NCI-H748 (cell line): ENCODE data around the gene MRPL34.

Experiments
- DNase-seq: peaks from one replicate; lab custom pipeline; 2025; ENCODE audit not compliant: unreplicated experiment; lab: John Stamatoyannopoulos, UW

MRPL34 gene

GRCh38 chr19:17327654-17328516 lies 22.2 kb downstream of the MRPL34 start:
- peak; percentile 1 for DNase-seq

GRCh38 chr19:17328517-17329365 lies 23.1 kb downstream of the MRPL34 start:
- DNase-seq = no peak

DNA sequence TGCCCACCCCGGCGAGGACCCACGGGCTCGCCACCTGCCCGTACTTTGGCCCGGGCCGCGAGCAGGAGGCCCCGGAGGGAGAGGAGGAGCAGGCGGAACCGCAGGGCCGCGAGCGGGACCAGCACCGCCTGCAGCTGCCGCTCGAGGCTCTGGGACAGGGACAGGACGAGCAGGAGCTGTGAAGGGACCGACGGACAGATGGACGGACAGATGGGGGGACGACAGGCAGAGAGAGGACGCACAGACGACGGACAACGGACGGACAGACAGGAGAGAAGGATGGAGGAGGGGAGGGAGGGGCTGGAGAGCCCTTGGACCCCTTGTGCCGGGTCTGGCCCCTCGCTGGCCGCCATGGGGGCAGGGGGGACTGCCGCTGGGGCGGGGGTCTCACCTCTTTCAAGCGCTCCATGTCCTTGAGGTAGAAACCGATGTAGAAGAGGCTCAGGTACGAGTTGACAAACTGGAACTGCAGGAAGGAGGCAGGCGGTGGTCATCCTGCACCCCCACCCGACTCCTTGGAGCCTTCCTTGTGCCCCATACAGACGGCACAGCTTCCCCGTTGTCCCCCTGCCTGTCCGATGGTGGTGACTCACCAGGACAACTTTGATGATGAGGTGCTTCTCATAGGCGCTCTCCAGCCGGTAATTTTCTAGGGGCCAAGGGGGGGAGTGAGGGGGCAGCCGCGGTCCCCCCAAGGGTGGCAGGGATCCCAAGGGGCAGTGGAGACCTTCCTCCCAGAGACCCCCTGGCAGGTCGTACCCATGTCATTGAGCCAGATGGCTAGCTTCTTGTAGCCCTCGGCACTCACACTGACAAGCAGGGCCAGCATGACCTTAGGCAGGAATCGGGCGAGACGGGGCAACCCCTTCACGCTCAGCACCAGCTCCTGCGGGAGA lies 23.9 kb downstream of the MRPL34 start:
- no peak for DNase-seq

DNA sequence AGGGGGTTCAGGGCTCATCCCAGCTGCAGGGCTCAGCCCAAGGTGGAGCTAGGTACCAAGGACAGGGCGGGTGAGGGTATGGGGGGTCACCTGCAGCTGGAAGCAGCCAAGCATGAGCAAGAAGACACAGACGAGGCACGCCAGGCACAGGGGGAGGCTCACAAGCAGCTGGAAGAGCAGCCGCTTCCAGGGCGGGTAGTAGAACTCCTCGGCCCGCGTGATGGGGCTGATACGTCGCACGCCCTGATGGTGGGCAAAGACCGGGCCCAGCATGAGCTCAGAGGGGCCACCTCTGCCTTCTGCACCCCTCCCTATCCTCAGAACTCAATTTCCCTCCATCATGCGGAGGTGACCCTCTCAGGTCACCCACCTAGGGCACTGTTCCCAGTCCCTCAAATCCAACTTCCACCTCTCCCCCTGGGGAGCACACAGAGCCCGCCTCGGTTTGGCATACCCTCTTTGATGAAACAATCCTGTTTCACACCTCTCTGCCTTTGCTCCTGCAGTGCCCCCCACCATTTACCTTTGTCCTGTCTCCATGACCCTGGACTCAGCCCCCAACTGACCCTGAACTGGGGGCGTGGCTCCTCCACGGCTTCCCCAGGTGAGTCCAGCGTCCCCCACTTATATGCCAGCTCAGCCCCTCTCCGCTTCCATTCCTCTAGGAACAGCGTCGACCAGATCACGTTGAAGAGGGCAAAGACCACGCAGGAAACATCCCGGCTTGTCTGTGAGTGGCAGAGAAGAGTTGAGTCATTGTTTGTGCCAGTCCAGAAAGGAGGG lies 24.8 kb downstream of the MRPL34 start:
- DNase-seq = no peak

- DNase-seq = peak; percentile 18
Measured at GRCh38 chr19:17331045-17331558, 25.4 kb downstream of the MRPL34 start.

DNA sequence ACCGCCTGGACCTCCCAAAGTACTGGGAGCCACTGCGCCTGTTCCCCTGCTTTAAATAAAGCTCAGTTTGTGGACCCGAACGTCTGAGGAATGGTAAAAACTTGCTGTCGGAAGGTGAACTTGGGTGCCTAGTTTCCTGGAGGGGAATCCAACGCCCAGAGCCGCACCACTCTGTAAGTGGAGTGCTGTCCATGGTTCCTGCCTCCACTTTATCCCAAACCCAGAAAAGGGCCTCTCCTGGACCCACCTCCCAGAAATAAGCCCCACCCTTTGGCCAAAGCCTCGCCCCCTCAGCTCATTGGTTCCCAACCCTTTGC lies 26.6 kb downstream of the MRPL34 start:
- DNase-seq = no peak

DNA sequence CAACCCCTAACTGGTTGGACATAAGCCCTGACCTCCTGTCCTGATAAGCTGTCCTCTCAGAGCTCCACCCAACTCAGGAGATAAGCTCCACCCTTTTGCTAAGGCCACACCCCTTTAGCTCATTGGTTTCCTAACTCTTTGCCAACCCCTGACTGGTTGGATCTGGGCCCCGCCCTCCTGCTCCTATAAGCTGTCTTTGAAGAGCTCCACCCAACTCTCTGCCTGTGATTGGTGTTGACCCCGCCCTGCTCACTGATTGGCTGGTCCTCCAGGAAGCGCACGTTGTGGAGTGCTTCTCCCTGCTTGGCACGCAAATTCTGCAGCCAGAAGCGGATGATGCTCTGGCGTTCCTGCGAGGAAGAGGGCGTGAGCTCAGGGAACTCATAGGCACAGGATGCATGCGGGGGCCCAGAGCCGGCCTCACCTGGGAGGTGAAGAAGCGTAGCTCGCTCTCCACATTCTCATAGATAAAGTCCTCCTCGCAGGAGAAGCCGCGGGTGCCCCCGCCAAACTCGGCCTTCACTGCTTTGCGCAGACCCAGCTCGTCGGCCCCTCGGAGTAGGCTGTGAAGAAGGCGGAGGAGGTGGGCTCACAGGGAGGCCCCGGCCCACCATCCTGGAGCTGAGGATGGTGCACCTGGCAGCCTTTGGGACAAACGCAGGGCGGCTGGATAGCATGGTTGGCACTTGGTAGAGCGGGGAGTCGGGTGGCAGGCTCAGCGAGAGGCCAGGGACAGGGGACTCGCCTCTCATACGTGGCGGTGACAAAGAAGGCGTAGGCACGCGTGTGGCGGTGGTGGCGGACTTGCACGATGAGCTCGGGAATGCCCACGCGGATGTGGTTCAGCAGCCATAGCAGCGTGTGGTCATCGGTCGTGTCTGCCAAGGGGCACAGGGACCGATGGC lies 27.3 kb downstream of the MRPL34 start:
- peak; percentile 70 for DNase-seq

- no peak for DNase-seq
Measured at GRCh38 chr19:17333611-17334413, 28.1 kb downstream of the MRPL34 start.

DNA sequence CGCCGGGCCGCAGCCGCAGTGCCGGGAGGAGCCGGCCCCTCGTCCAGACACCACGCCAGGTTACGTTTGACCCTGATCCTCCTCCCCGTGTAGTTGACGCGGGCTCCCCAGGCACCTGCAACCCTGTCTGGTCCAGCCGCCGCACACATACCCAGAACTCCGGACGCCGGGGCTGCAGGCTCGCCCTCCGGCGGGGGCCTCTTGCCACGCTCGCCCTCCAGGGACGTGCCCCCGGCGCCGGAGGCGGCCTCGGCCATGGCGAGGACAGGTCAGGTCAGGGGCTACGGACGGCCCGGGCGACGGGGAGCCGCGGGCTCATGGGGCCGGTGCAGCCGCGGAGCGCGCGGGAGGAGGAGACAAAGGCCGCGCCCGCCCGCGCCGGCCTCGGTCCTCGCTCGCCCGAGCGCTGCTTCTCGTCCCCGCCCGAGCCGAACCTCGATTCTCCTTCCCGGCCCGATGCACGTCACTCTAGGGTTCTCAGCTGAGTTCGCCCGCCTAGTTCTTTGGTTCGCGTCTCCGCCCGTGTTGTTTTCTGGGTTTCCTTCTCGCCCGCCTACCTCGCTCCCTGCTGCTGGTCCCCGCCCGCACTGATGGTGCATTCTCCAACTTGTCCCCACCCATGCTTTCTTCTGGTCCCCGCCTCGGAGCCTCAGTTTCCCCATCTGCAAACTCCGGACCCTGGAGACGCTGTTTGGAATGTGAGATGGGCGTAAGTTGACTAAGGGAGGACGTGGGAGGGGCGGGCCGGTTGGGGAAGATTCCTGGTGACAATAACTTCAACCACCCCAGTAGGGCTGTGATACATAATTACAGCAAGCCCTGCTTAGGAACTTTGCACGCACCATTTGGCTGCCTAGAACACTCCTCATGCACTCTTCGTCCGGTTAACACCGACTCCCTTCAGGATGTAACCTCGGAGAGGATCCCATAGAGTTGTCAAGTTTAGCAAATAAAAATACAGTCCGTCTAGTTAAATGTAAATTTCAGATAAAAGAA lies 29.0 kb downstream of the MRPL34 start, which contains the start of gene ANO8:
Gene ANO8 (minus strand): TSS at position 442 of the 996 bp plus-strand sequence. CDS start 185 bp downstream, at position 257.
- peak; percentile 95 for DNase-seq

DNA sequence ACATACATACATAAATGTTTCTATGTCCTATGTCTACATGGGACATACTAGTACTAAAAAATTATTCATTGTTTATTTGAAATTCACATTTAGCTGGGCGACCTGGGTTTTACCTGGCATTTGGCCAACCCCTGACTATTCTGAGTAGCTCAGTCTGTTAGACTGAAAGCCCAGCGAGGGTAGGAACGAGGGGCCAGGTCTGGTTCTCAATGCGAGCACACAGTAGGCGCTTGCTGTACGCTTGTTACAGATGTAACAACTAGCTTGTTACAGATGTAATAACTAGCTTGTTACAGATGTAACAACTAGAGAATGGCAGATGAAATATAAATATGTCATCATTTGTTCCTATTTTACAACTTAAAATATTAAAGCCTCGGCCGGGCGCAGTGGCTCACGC lies 29.9 kb downstream of the MRPL34 start:
- no peak for DNase-seq

- DNase-seq = peak; percentile 98
Measured at GRCh38 chr19:17336872-17337674, 31.4 kb downstream of the MRPL34 start, which contains the start of gene GTPBP3. GTPBP3 (plus strand) TSS chr19:17337553; CDS start chr19:17337612, 59 bp downstream.

DNA sequence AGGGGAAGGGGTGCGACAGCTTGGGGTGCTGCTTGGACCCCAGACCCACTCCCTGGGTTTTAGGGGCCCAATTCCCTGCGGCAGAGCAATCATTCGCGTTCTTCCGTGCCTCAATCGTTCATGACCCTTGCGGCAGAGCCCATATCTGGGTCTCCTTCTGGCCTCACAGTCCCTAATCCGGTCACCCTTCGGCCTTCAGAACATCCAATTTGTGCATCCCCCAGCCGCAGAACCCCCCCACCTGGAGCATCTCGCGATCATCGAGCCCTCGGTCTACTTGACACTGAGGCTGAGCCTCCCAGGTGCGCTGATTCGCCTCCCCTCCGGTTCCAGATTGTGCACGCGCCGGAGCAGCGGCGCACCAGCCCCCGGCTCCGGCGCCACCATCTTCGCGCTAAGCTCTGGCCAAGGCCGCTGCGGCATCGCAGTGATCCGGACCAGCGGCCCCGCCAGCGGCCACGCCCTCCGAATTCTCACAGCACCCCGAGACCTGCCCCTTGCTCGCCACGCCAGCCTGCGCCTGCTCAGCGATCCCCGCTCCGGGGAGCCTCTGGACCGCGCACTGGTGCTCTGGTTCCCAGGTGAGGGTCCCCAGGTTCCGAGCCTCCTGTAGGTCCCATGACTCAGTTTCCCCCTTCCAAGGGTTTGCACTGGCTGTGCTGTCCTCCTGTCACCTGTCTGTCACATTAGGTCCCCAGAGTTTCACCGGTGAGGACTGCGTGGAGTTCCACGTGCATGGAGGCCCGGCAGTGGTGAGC lies 32.2 kb downstream of the MRPL34 start:
- peak; percentile 41 for DNase-seq

DNA sequence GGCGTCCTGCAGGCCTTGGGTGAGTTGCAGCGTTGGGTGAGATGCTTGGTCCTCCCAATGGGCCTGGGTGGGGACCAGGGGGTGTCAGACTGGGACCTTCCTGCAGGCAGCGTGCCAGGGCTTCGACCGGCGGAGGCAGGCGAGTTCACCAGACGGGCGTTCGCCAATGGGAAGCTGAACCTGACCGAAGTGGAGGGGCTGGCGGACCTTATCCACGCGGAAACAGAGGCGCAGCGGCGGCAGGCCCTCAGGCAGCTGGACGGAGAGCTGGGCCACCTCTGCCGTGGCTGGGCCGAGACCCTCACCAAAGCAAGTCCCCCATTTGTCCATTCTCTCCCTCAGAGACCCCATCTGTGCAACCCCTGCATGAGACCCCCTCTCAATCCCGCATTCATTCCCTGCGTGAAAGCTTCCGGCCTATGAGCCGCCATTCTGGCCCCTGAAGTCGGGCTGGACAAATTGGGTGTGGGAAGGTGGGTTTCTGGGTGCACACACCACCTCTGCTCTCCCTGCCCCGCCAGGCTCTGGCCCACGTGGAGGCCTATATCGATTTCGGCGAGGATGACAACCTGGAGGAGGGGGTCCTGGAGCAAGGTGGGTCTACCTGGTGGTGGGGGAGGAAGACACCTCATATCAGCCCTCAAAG lies 32.9 kb downstream of the MRPL34 start:
- DNase-seq = no peak

DNA sequence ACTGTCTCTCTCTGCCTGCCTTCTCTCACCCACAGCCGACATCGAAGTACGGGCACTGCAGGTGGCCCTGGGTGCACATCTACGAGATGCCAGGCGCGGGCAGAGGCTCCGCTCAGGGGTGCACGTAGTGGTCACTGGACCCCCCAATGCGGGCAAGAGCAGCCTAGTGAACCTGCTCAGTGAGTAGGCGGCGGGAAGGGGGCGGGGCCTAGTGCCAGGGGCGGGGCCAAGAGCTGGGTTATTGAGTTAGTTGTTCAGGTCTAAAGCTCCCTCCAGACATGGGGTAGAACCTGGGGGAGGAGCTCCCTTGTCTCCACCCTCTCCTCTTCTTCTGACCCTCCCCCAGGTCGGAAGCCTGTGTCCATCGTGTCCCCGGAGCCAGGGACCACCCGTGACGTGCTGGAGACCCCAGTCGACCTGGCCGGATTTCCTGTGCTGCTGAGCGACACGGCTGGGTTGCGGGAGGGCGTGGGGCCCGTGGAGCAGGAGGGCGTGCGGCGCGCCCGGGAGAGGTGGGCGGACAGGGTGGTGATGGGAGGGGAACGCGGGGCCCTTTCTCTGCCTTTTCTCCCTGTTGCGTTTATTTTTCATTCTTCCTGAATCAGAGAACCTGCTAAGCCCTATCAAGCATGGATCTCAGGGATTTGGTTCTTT lies 33.5 kb downstream of the MRPL34 start:
- no peak for DNase-seq
